OCI-LY7 (cell line): Measurements from ENCODE around the gene TARDBP. TPM values are rescaled to one million over a fixed set of nuclear protein-coding genes. Genes with fewer than 3 reads are reported as not detected.
"Not testable (repeated sequence)": the region's sequence is repeated elsewhere in the genome, so short reads cannot be mapped to it uniquely, and the experiment has no call there.

Experiments used
- BruUV-seq: library from RNA; stranded (reverse); fragments of 400-500 nt; replicated peaks from 2 replicates; lab custom pipeline; 2021; lab: Mats Ljungman, UMichigan
- CTCF ChIA-PET: fragments of 300-600 bp; sonication (Branson Sonifier 250); formaldehyde crosslinking; loops from one replicate; lab custom pipeline; 2022; ENCODE audit warnings: antibody characterized with exemption; ENCODE audit not compliant: unreplicated experiment; lab: Charles Lee
- POLR2A ChIA-PET: fragments of 300-600 bp; sonication (Branson Sonifier 250); formaldehyde crosslinking; loops from one replicate; lab custom pipeline; 2022; ENCODE audit warnings: antibody characterized with exemption; lab: Charles Lee
- DNase-seq: peaks from one replicate; pipeline ENCODE4 v3.0.0-alpha.2; 2015; ENCODE audit warnings: low spot score
- H2AFZ ChIP-seq: fragments of 200-600 bp; sonication (generic), shearing (Covaris generic); 2 replicates; pipeline ENCODE4 v1.6.1; 2014; ENCODE audit warnings: mild to moderate bottlenecking, antibody characterized with exemption, low read length, moderate library complexity
- H3K27ac ChIP-seq: fragments of 200-600 bp; sonication (generic); 2 replicates; pipeline ENCODE4 v1.5.1; 2014; ENCODE audit warnings: mixed run types, low read depth, mild to moderate bottlenecking, moderate library complexity, low read length, inconsistent platforms; ENCODE audit not compliant: poor library complexity, severe bottlenecking
- H3K36me3 ChIP-seq: fragments of 200-600 bp; sonication (generic); 2 replicates; pipeline ENCODE4 v1.6.1; 2014; ENCODE audit warnings: mild to moderate bottlenecking, antibody characterized with exemption, low read length, moderate library complexity, mixed read lengths; ENCODE audit not compliant: insufficient read depth
- H3K4me1 ChIP-seq: fragments of 200-600 bp; sonication (generic); 2 replicates; pipeline ENCODE4 v1.5.1; 2014; ENCODE audit warnings: mild to moderate bottlenecking, low read length; ENCODE audit not compliant: insufficient read depth, poor library complexity, severe bottlenecking
- H3K4me2 ChIP-seq: fragments of 200-600 bp; sonication (generic); 2 replicates; pipeline ENCODE4 v1.6.1; 2014; ENCODE audit warnings: mild to moderate bottlenecking, low read length
- H3K4me3 ChIP-seq: fragments of 200-600 bp; sonication (generic); 2 replicates; pipeline ENCODE4 v1.5.1; 2014; ENCODE audit warnings: mild to moderate bottlenecking, low read depth, low read length; ENCODE audit not compliant: poor library complexity, severe bottlenecking
- H3K79me2 ChIP-seq: fragments of 200-600 bp; sonication (generic); 2 replicates; pipeline ENCODE4 v1.6.1; 2016; ENCODE audit warnings: low read depth, mild to moderate bottlenecking, low read length, moderate library complexity, mixed read lengths; ENCODE audit not compliant: insufficient read depth
- H3K9me2 ChIP-seq: fragments of 200-600 bp; sonication (generic); 2 replicates; pipeline ENCODE4 v1.6.1; 2016; ENCODE audit warnings: mild to moderate bottlenecking, low read length, mixed read lengths; ENCODE audit not compliant: insufficient read depth
- H3K9me3 ChIP-seq: fragments of 200-600 bp; sonication (generic); 2 replicates; pipeline ENCODE4 v1.6.1; 2014; ENCODE audit warnings: mild to moderate bottlenecking, mixed run types, low read length, mixed read lengths
- H4K20me1 ChIP-seq: fragments of 200-600 bp; sonication (generic); 2 replicates; pipeline ENCODE4 v1.6.1; 2014; ENCODE audit warnings: mild to moderate bottlenecking, antibody characterized with exemption, low read length, moderate library complexity, mixed read lengths; ENCODE audit not compliant: insufficient read depth
- EZH2phosphoT487 ChIP-seq: fragments of 200-600 bp; sonication (generic); IDR thresholded peaks from 2 replicates; pipeline ENCODE4 v1.6.1; 2018; ENCODE audit warnings: low read depth, borderline replicate concordance, mild to moderate bottlenecking, mixed run types, antibody characterized with exemption, low read length, moderate library complexity, mixed read lengths
- intact Hi-C: fragments of 100-400 bp; cut with micrococcal nuclease; formaldehyde crosslinking; loops from one replicate; pipeline ENCODE4 v1.10.0; 2022; ENCODE audit not compliant: unreplicated experiment
- total RNA-seq, 2 experiments: library from RNA; depleted of rRNA in 1 of 2; stranded (reverse); fragments of >200 nt in 1 of 2; shearing (Covaris generic) in 1 of 2; gene quantifications; 2 replicates each; pipeline ENCODE4 v1.2.3, GENCODE V29; 2014 to 2022
- TF ChIP-seq, protein P1 (sequence below): fragments of 200-600 bp; sonication (generic); conservative IDR thresholded peaks from 2 replicates; pipeline ENCODE4 v1.5.1; 2014; ENCODE audit warnings: mild to moderate bottlenecking, antibody characterized with exemption, low read length, moderate library complexity, mixed read lengths

Gene TARDBP
- total RNA-seq, 2 experiments from 2014 or later = 145 to 277 TPM

- H3K36me3 ChIP-seq = peaks cover 40% of the 10 kb centered on the region
- no peaks in the 10 kb centered on the region for H3K4me1 ChIP-seq
- CTCF ChIA-PET = no interaction called here
- TF ChIP-seq, protein P1, sequence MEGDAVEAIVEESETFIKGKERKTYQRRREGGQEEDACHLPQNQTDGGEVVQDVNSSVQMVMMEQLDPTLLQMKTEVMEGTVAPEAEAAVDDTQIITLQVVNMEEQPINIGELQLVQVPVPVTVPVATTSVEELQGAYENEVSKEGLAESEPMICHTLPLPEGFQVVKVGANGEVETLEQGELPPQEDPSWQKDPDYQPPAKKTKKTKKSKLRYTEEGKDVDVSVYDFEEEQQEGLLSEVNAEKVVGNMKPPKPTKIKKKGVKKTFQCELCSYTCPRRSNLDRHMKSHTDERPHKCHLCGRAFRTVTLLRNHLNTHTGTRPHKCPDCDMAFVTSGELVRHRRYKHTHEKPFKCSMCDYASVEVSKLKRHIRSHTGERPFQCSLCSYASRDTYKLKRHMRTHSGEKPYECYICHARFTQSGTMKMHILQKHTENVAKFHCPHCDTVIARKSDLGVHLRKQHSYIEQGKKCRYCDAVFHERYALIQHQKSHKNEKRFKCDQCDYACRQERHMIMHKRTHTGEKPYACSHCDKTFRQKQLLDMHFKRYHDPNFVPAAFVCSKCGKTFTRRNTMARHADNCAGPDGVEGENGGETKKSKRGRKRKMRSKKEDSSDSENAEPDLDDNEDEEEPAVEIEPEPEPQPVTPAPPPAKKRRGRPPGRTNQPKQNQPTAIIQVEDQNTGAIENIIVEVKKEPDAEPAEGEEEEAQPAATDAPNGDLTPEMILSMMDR = no peak
- no peak for TF ChIP-seq EZH2phosphoT487
- H4K20me1 ChIP-seq = peaks cover 4% of the 10 kb centered on the region; the same call in 1 of the 2 replicates
- H2AFZ ChIP-seq = no peak overlapping the region
- no peak overlapping the region for H3K4me2 ChIP-seq
- BruUV-seq = no TSS peak
- H3K79me2 ChIP-seq = no peaks in the 10 kb centered on the region; the same call in 1 of the 2 replicates
- intact Hi-C loops = loop anchor here (10.0 kb wide), 1 partner anchor 214 kb away; no protein-coding TSS in a partner anchor
- DNase-seq = no peak
- POLR2A ChIA-PET = no interaction called here
- H3K4me3 ChIP-seq = no peak overlapping the region
- no peaks in the 10 kb centered on the region for H3K9me3 ChIP-seq
- H3K27ac ChIP-seq = no peak overlapping the region
- H3K9me2 ChIP-seq = no peaks in the 10 kb centered on the region
These were observed 18.4 kb downstream of the TARDBP start for GRCh38 chr1:11030865-11031264.

GRCh38 chr1:11031624-11032262 is 19.3 kb downstream of the TARDBP start:
- POLR2A ChIA-PET = no interaction called here
- intact Hi-C loops = loop anchor here (10.0 kb wide), 1 partner anchor 213 kb away; no protein-coding TSS in a partner anchor

GRCh38 chr1:11037019-11037739 is 24.7 kb downstream of the TARDBP start:
- H3K36me3 ChIP-seq, DNase-seq, H3K79me2 ChIP-seq, H3K27ac ChIP-seq, H2AFZ ChIP-seq, H3K4me2 ChIP-seq, H3K9me2 ChIP-seq, H3K9me3 ChIP-seq, H3K4me1 ChIP-seq, BruUV-seq, H3K4me3 ChIP-seq, H4K20me1 ChIP-seq: not testable (repeated sequence)
- POLR2A ChIA-PET = interaction anchor here (1.1 to 1.3 kb wide), 4 partner anchors 12 to 116 kb away, joined by 3 to 4 read pairs (median 3); partner anchors contain the start of gene EXOSC10
- CTCF ChIA-PET = interaction anchor here (0.6 to 1.6 kb wide), 6 partner anchors 24 to 606 kb away, joined by 3 to 12 read pairs (median 4); partner anchors contain the start of gene ANGPTL7
- intact Hi-C loops = loop anchor here (1.0 to 10.0 kb wide), 5 partner anchors 35 to 606 kb away; no protein-coding TSS in a partner anchor

More at GRCh38 chr1:11031624-11032262, 19.3 kb downstream of the TARDBP start:
- CTCF ChIA-PET = no interaction called here
- Histone ChIP-seq H3K36me3 (peaks cover 31% of the 10 kb centered on the region), H3K27ac (no peak overlapping the region), H4K20me1 (no peaks in the 10 kb centered on the region), H3K4me3 (no peak overlapping the region), H3K4me2 (no peak overlapping the region), H3K9me2 (no peaks in the 10 kb centered on the region), H3K4me1 (no peaks in the 10 kb centered on the region), H3K9me3 (no peaks in the 10 kb centered on the region), H2AFZ (no peak overlapping the region), H3K79me2 (no peaks in the 10 kb centered on the region)
- TF ChIP-seq, protein P1 = no peak
- no peak for TF ChIP-seq EZH2phosphoT487
- no peak for DNase-seq
- BruUV-seq = no TSS peak
